Mesendoderm (in vitro differentiated cells): ENCODE data around the gene SIGLEC6.

ENCODE experiments used
- DNase-seq: peaks from one replicate; pipeline ENCODE4 v3.0.0; 2013
- H2AK5ac ChIP-seq: 2 replicates; pipeline ENCODE4 v1.6.1; 2013; ENCODE audit warnings: low read length, inconsistent platforms
- H2BK120ac ChIP-seq: 2 replicates; pipeline ENCODE4 v1.6.1; 2013; ENCODE audit warnings: low read depth, mild to moderate bottlenecking, low read length, moderate library complexity, mixed read lengths
- H2BK15ac ChIP-seq: replicated peaks from 2 replicates; pipeline ENCODE4 v1.6.1; 2013; ENCODE audit warnings: low read depth, mild to moderate bottlenecking, moderate library complexity
- H2BK5ac ChIP-seq: 2 replicates; pipeline ENCODE4 v1.6.1; 2013; ENCODE audit warnings: low read length, inconsistent platforms
- H3K18ac ChIP-seq: 2 replicates; pipeline ENCODE4 v1.6.1; 2013; ENCODE audit warnings: mild to moderate bottlenecking, low read length, mixed read lengths
- H3K23ac ChIP-seq: one replicate; pipeline ENCODE4 v1.6.1; 2013; ENCODE audit warnings: low read length
- H3K27ac ChIP-seq: 2 replicates; pipeline ENCODE4 v1.5.1; 2013; ENCODE audit warnings: low read depth, mild to moderate bottlenecking, inconsistent platforms, low read length, moderate library complexity
- H3K27me3 ChIP-seq: 2 replicates; pipeline ENCODE4 v1.6.1; 2013; ENCODE audit warnings: low read length, control low read depth, mild to moderate bottlenecking, inconsistent platforms; ENCODE audit not compliant: insufficient read depth, poor library complexity
- H3K36me3 ChIP-seq: 2 replicates; pipeline ENCODE4 v1.6.1; 2013; ENCODE audit warnings: low read length, inconsistent platforms; ENCODE audit not compliant: control insufficient read depth, insufficient read depth
- H3K4ac ChIP-seq: one replicate; pipeline ENCODE4 v1.6.1; 2013; ENCODE audit warnings: low read depth, mild to moderate bottlenecking, low read length, moderate library complexity
- H3K4me1 ChIP-seq: 2 replicates; pipeline ENCODE4 v1.6.1; 2013; ENCODE audit warnings: low read depth, low read length, inconsistent platforms; ENCODE audit not compliant: control insufficient read depth
- H3K4me2 ChIP-seq: 2 replicates; pipeline ENCODE4 v1.6.1; 2013; ENCODE audit warnings: low read length
- H3K4me3 ChIP-seq: 2 replicates; pipeline ENCODE4 v1.5.1; 2013; ENCODE audit warnings: mild to moderate bottlenecking, low read length
- H3K56ac ChIP-seq: one replicate; pipeline ENCODE4 v1.6.1; 2013; ENCODE audit warnings: low read length
- H3K79me1 ChIP-seq: 2 replicates; pipeline ENCODE4 v1.6.1; 2013; ENCODE audit warnings: low read length, inconsistent platforms
- H3K79me2 ChIP-seq: 2 replicates; pipeline ENCODE4 v1.6.1; 2013; ENCODE audit warnings: mild to moderate bottlenecking, low read length; ENCODE audit not compliant: control insufficient read depth, insufficient read depth
- H3K9ac ChIP-seq: 2 replicates; pipeline ENCODE4 v1.6.1; 2013; ENCODE audit warnings: low read length, inconsistent platforms
- H4K5ac ChIP-seq: one replicate; pipeline ENCODE4 v1.6.1; 2013; ENCODE audit warnings: low read length
- H4K8ac ChIP-seq: one replicate; pipeline ENCODE4 v1.6.1; 2013; ENCODE audit warnings: low read depth, mild to moderate bottlenecking, control low read depth, low read length, moderate library complexity
- WGBS: extraction: QIAGEN DNeasy Blood & Tissue Kit; methylation state at CpG from one replicate; pipeline ENCODE4 v1.1.7; 2013; ENCODE audit warnings: low lambda C conversion rate, missing lambda C conversion rate; ENCODE audit not compliant: insufficient coverage; ENCODE audit errors: extremely low coverage; 5-methylcytosine and 5-hydroxymethylcytosine counted together

SIGLEC6 gene

DNA sequence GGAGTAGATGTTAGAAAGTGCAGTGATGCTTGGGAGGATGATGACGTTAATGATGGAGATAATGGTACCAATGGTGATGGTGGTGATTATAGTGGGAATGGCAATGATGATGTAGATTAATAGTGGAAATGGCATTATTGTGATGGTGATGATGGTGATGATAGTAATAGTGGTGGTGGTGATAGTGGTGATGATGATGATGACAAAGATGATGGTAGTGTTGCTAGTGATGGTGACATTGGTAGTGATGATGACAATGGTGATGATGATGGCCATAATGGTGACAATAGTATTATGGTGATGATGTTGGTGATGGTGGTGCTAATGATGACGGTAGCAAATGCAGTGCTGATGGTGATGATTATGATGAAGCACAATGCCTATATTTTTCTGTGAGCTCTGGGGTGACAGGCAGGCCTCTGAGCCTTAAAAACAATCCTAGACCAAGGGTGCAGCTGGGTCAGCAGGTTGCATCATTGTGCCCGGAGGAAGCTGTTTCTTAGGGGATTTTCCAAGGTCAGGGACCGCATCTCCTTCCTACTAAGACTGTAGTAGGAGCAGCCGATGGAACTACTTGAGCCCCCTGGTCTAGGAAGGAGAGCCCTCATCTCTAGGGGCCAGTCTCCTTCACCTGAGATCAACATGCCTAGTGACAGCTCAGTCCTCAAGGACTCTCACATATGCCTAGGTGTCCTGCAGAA is 45.4 kb downstream of the SIGLEC6 start:
- H2BK120ac ChIP-seq, result no peak overlapping the region
- no peak overlapping the region for H2BK15ac ChIP-seq
- H3K4me3 ChIP-seq, result no peak overlapping the region
- H3K4ac ChIP-seq, result no peak overlapping the region
- H3K56ac ChIP-seq, result no peak overlapping the region
- no peaks in the 10 kb centered on the region for H3K79me2 ChIP-seq
- no peak overlapping the region for H4K8ac ChIP-seq
- no peaks in the 10 kb centered on the region for H3K4me1 ChIP-seq
- 100% methylated on average over 1 of the region's 5 CpGs for WGBS
- no peaks in the 10 kb centered on the region for H3K27me3 ChIP-seq
- H2AK5ac ChIP-seq, result no peak overlapping the region
- H4K5ac ChIP-seq, result no peak overlapping the region
- no peak for DNase-seq
- no peak overlapping the region for H3K9ac ChIP-seq
- H3K23ac ChIP-seq, result no peak overlapping the region
- no peak overlapping the region for H2BK5ac ChIP-seq
- H3K36me3 ChIP-seq, result no peaks in the 10 kb centered on the region
- no peak overlapping the region for H3K4me2 ChIP-seq
- H3K18ac ChIP-seq, result no peak overlapping the region
- no peak overlapping the region for H3K27ac ChIP-seq
- H3K79me1 ChIP-seq, result no peaks in the 10 kb centered on the region

DNA sequence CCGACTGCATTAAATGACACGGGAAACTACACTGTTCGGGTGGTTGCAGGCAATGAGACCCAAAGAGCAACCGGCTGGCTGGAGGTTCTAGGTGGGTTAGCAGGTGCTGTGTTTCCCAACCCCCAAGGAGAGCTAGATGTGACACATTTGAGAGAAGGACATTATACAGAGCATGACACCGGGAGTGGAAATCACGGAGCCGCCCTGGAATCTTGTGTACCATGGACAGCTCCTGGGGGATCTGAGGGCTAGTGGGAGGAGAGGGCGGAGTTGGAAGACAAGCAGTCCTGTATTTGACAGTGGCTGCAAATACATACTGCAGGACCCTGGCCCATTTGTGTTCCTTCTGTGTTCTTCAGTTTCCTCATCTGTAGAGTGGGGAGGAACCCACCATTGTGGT is 50.9 kb downstream of the SIGLEC6 start:
- Histone ChIP-seq H3K79me1 (no peaks in the 10 kb centered on the region), H3K23ac (no peak overlapping the region), H3K56ac (no peak overlapping the region), H3K18ac (no peak overlapping the region), H3K27me3 (no peaks in the 10 kb centered on the region), H3K27ac (no peak overlapping the region), H3K36me3 (no peaks in the 10 kb centered on the region), H3K4me1 (no peaks in the 10 kb centered on the region), H2BK5ac (no peak overlapping the region), H2AK5ac (no peak overlapping the region), H2BK120ac (no peak overlapping the region), H3K4ac (no peak overlapping the region), H3K9ac (no peak overlapping the region), H3K4me3 (no peak overlapping the region), H3K4me2 (no peak overlapping the region), H3K79me2 (no peaks in the 10 kb centered on the region), H4K8ac (no peak overlapping the region), H2BK15ac (no peak overlapping the region), H4K5ac (no peak overlapping the region)
- peak; percentile 14 for DNase-seq
- no CpG with 5 or more reads among the region's 8 CpGs for WGBS

DNA sequence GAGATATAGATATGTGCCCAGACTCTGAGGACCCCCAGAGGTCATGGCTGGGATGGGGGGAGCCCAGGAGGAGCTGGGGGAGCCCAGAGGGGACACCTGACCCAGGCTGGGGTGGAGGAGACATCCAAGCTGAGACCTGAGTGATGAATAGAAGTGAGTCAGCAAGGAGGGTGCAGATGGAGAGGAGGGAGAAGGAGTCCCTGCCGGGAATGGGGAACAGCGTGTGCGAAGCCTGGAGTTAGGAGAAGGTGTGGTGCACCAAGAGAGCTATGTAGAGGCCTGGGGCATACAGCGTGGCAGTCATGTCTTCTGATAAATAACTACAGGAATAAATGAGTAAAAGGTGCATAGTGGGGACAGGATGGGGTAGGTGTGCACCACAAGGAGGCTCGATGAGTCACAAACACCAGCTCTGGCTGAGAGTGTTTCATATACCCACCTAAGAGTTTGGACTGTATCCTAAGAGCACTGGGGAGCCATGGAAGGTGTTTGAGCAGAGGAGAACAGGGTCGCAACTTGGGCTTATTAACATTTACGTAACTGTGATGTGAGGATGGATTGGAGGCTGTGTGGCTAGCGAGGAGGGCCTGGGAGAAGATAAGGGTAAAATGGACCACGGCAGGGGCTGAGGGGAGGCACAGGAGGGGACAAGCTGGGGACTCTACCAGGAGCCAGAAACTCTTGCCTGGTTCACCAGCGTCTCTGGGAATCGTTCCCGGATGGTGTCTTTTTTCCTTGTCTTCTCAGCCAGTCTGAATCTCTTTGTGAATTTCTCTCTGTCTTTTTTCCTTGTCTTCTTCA is 51.7 kb downstream of the SIGLEC6 start:
- no peak overlapping the region for H3K27ac ChIP-seq
- no peaks in the 10 kb centered on the region for H3K79me1 ChIP-seq
- H3K56ac ChIP-seq, result no peak overlapping the region
- no peak overlapping the region for H3K18ac ChIP-seq
- no peaks in the 10 kb centered on the region for H3K79me2 ChIP-seq
- no peak overlapping the region for H3K23ac ChIP-seq
- H4K8ac ChIP-seq, result no peak overlapping the region
- no peak overlapping the region for H2BK120ac ChIP-seq
- no peak overlapping the region for H2BK5ac ChIP-seq
- no peak overlapping the region for H3K4me3 ChIP-seq
- no peaks in the 10 kb centered on the region for H3K36me3 ChIP-seq
- WGBS, result no CpG with 5 or more reads among the region's 12 CpGs
- no peak overlapping the region for H2BK15ac ChIP-seq
- H3K4me1 ChIP-seq, result no peaks in the 10 kb centered on the region
- H3K9ac ChIP-seq, result no peak overlapping the region
- no peak overlapping the region for H3K4me2 ChIP-seq
- no peaks in the 10 kb centered on the region for H3K27me3 ChIP-seq
- H4K5ac ChIP-seq, result no peak overlapping the region
- DNase-seq, result no peak
- H2AK5ac ChIP-seq, result no peak overlapping the region
- H3K4ac ChIP-seq, result no peak overlapping the region

DNA sequence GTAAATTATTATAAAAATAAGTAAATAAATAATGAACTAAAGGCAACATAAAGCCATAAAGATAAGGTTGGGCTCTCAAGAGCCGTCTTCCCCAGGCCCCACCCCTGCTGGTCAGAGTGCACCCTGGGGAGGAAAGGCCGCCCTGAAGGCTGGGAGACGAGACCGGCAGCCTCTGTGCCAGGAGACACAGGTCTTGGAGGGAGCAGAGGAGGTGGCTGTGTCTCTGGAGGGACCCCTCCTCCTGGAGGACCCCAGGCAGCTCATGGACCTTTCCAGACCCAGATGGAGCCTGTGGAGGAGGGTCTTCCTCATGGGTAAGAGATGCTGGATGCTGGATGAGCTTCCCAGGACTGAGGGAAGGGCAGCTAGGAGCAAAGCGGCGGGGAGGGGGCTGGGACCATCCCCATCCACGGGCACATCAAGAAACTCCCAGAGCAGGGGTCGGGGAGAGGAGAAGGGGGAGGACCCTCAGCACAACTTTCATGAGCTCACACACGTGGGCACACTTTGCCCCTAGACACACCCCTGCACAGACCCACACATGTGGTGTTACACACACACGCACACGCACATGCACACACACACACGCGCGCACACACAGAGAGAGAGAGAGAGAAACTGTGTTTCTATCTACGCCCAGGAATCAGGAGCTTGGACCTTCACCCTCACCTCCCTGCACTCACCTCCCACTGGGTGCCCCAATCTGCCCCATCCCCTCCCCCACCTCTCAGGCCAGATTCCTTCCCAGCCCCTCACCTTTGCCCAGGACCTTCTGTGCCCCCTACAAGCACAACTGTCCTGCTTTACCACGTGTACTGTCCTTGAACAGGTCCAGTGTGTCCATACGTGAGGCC is 52.9 kb downstream of the SIGLEC6 start, which contains the start of gene CEACAM18:
TSS of gene CEACAM18 (plus strand) at position 159 of the 854 bp plus-strand sequence.
- Histone ChIP-seq H4K8ac (no peak within 1 kb of the TSS), H3K4ac (no peak within 1 kb of the TSS), H3K9ac (no peak within 1 kb of the TSS), H4K5ac (no peak within 1 kb of the TSS), H3K36me3 (no peaks in the 10 kb centered on the region), H2BK15ac (no peak within 1 kb of the TSS), H3K79me2 (no peaks in the 10 kb centered on the region), H2BK5ac (no peak within 1 kb of the TSS), H3K27me3 (no peaks in the 10 kb centered on the region), H3K4me2 (no peak within 1 kb of the TSS), H3K23ac (no peak within 1 kb of the TSS), H2BK120ac (no peak within 1 kb of the TSS), H3K4me3 (no peak within 1 kb of the TSS), H3K56ac (no peak within 1 kb of the TSS), H3K79me1 (no peaks in the 10 kb centered on the region), H2AK5ac (no peak within 1 kb of the TSS), H3K4me1 (no peaks in the 10 kb centered on the region), H3K18ac (no peak within 1 kb of the TSS), H3K27ac (no peak within 1 kb of the TSS)
- no CpG with 5 or more reads among the region's 17 CpGs for WGBS
- no peak for DNase-seq

DNA sequence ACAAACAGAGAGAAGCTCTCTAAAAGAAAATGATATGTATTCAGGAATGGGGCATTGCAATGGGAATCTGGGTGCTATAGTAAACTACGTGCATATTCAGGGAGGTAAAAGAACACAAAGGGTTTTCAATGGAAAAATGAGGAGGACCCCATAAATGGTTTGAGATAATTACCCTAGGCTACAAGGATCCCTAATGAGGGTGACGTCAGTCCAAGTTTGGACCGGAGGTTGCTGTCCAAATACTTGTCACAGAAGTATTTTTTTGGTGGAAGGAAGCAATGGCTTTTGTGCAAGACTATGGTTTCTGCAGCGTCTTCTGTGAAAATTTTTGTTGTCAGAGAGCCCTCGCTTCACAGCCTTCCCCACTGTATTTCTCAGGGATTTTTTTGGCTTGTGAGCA is 54.1 kb downstream of the SIGLEC6 start:
- no peaks in the 10 kb centered on the region for H3K4me1 ChIP-seq
- no CpG with 5 or more reads among the region's 5 CpGs for WGBS
- H3K79me2 ChIP-seq, result no peaks in the 10 kb centered on the region
- no peak overlapping the region for H2BK120ac ChIP-seq
- no peak for DNase-seq
- no peak overlapping the region for H2BK5ac ChIP-seq
- H2AK5ac ChIP-seq, result no peak overlapping the region
- H3K4me3 ChIP-seq, result no peak overlapping the region
- H3K9ac ChIP-seq, result no peak overlapping the region
- no peak overlapping the region for H3K4me2 ChIP-seq
- no peaks in the 10 kb centered on the region for H3K79me1 ChIP-seq
- H2BK15ac ChIP-seq, result no peak overlapping the region
- H3K27me3 ChIP-seq, result no peaks in the 10 kb centered on the region
- H3K36me3 ChIP-seq, result no peaks in the 10 kb centered on the region
- no peak overlapping the region for H3K18ac ChIP-seq
- H4K5ac ChIP-seq, result no peak overlapping the region
- H3K23ac ChIP-seq, result no peak overlapping the region
- H4K8ac ChIP-seq, result no peak overlapping the region
- H3K27ac ChIP-seq, result no peak overlapping the region
- H3K56ac ChIP-seq, result no peak overlapping the region
- H3K4ac ChIP-seq, result no peak overlapping the region
